ENCODE data around the gene WDR31. TPM values are rescaled to one million over a fixed set of nuclear protein-coding genes. Genes with fewer than 3 reads are reported as not detected.
"Not testable (repeated sequence)": the region's sequence is repeated elsewhere in the genome, so short reads cannot be mapped to it uniquely, and the experiment has no call there.

Gene WDR31
- total and polyA plus RNA-seq, 9 donors, result 1.2 to 3.3 (median 2.4) TPM

GRCh38 chr9:113379094-113379828, 39.2 kb upstream of the WDR31 start:
- not testable (repeated sequence) for DNase-seq; H3K9me3 ChIP-seq (replicated peaks; ENCODE audit: control insufficient read depth, low read depth, low read length); H3K36me3 ChIP-seq (ENCODE audit: control insufficient read depth, insufficient read depth, low read length); H3K27ac ChIP-seq (ENCODE audit: low read length); H3K27me3 ChIP-seq (ENCODE audit: control insufficient read depth, insufficient read depth, low read length); H3K4me3 ChIP-seq (ENCODE audit: low read length); H3K4me1 ChIP-seq (ENCODE audit: control insufficient read depth, insufficient read depth, low read length)
- 45% methylated on average over 12 of the region's 24 CpGs for WGBS (ENCODE audit: insufficient coverage)

GRCh38 chr9:113376634-113377567, 36.8 kb upstream of the WDR31 start, which contains the start of gene HDHD3:
TSS of gene HDHD3 (minus strand) at chr9:113376986. CDS start at chr9:113374354, 2,632 bp downstream.
- DNase-seq, result peak; percentile 84
- WGBS (ENCODE audit: insufficient coverage), result under 1% methylated on average over 56 of the region's 74 CpGs
- H3K27me3 ChIP-seq (ENCODE audit: control insufficient read depth, insufficient read depth, low read length), result no peaks in the 10 kb centered on the region
- H3K36me3 ChIP-seq (ENCODE audit: control insufficient read depth, insufficient read depth, low read length), result peaks cover 16% of the 10 kb centered on the region
- H3K4me3 ChIP-seq (ENCODE audit: low read length), result peak within 1 kb of the TSS; percentile 88
- H3K27ac ChIP-seq (ENCODE audit: low read length), result no peak within 1 kb of the TSS
- no peaks in the 10 kb centered on the region for H3K9me3 ChIP-seq (replicated peaks; ENCODE audit: control insufficient read depth, low read depth, low read length)
- H3K4me1 ChIP-seq (ENCODE audit: control insufficient read depth, insufficient read depth, low read length), result peaks cover 6% of the 10 kb centered on the region

- H3K27ac ChIP-seq (ENCODE audit: low read length), result no peak overlapping the region
- H3K36me3 ChIP-seq (ENCODE audit: control insufficient read depth, insufficient read depth, low read length), result peaks cover 16% of the 10 kb centered on the region
- H3K4me3 ChIP-seq (ENCODE audit: low read length), result peak overlapping the region; percentile 15
- WGBS (ENCODE audit: insufficient coverage), result 90% methylated on average over 2 of the region's 6 CpGs
- H3K4me1 ChIP-seq (ENCODE audit: control insufficient read depth, insufficient read depth, low read length), result peaks cover 6% of the 10 kb centered on the region
- no peaks in the 10 kb centered on the region for H3K27me3 ChIP-seq (ENCODE audit: control insufficient read depth, insufficient read depth, low read length)
- DNase-seq, result no peak
- no peaks in the 10 kb centered on the region for H3K9me3 ChIP-seq (replicated peaks; ENCODE audit: control insufficient read depth, low read depth, low read length)
These were observed 35.3 kb upstream of the WDR31 start for GRCh38 chr9:113375057-113376023.

GRCh38 chr9:113373676-113374392, 33.8 kb upstream of the WDR31 start:
- no peaks in the 10 kb centered on the region for H3K9me3 ChIP-seq (replicated peaks; ENCODE audit: control insufficient read depth, low read depth, low read length)
- no peak overlapping the region for H3K4me3 ChIP-seq (ENCODE audit: low read length)
- no peak overlapping the region for H3K27ac ChIP-seq (ENCODE audit: low read length)
- no peak for DNase-seq
- peaks cover 14% of the 10 kb centered on the region for H3K4me1 ChIP-seq (ENCODE audit: control insufficient read depth, insufficient read depth, low read length)
- peaks cover 16% of the 10 kb centered on the region for H3K36me3 ChIP-seq (ENCODE audit: control insufficient read depth, insufficient read depth, low read length)
- 80% methylated on average over 18 of the region's 24 CpGs for WGBS (ENCODE audit: insufficient coverage)
- no peaks in the 10 kb centered on the region for H3K27me3 ChIP-seq (ENCODE audit: control insufficient read depth, insufficient read depth, low read length)

- H3K27me3 ChIP-seq (ENCODE audit: control insufficient read depth, insufficient read depth, low read length), result no peaks in the 10 kb centered on the region
- no peak overlapping the region for H3K4me3 ChIP-seq (ENCODE audit: low read length)
- H3K36me3 ChIP-seq (ENCODE audit: control insufficient read depth, insufficient read depth, low read length), result peaks cover 16% of the 10 kb centered on the region
- DNase-seq, result no peak
- no peak overlapping the region for H3K27ac ChIP-seq (ENCODE audit: low read length)
- no peaks in the 10 kb centered on the region for H3K9me3 ChIP-seq (replicated peaks; ENCODE audit: control insufficient read depth, low read depth, low read length)
- peaks cover 14% of the 10 kb centered on the region for H3K4me1 ChIP-seq (ENCODE audit: control insufficient read depth, insufficient read depth, low read length)
- 14% methylated on average over 1 of the region's 3 CpGs for WGBS (ENCODE audit: insufficient coverage)
These were observed 33.2 kb upstream of the WDR31 start for GRCh38 chr9:113373256-113373655.

GRCh38 chr9:113372059-113372458, 32.0 kb upstream of the WDR31 start:
- no peaks in the 10 kb centered on the region for H3K9me3 ChIP-seq (replicated peaks; ENCODE audit: control insufficient read depth, low read depth, low read length)
- H3K27ac ChIP-seq (ENCODE audit: low read length), result no peak overlapping the region
- H3K36me3 ChIP-seq (ENCODE audit: control insufficient read depth, insufficient read depth, low read length), result peaks cover 16% of the 10 kb centered on the region
- H3K4me1 ChIP-seq (ENCODE audit: control insufficient read depth, insufficient read depth, low read length), result peaks cover 12% of the 10 kb centered on the region
- 70% methylated on average over 1 of the region's 5 CpGs for WGBS (ENCODE audit: insufficient coverage)
- DNase-seq, result no peak
- no peaks in the 10 kb centered on the region for H3K27me3 ChIP-seq (ENCODE audit: control insufficient read depth, insufficient read depth, low read length)
- H3K4me3 ChIP-seq (ENCODE audit: low read length), result no peak overlapping the region

- WGBS (ENCODE audit: insufficient coverage), result 84% methylated on average over 7 of the region's 8 CpGs
- Histone ChIP-seq H3K9me3 (replicated peaks; ENCODE audit: control insufficient read depth, low read depth, low read length) (no peaks in the 10 kb centered on the region), H3K4me1 (ENCODE audit: control insufficient read depth, insufficient read depth, low read length) (peaks cover 11% of the 10 kb centered on the region), H3K36me3 (ENCODE audit: control insufficient read depth, insufficient read depth, low read length) (peaks cover 16% of the 10 kb centered on the region), H3K4me3 (ENCODE audit: low read length) (no peak overlapping the region), H3K27me3 (ENCODE audit: control insufficient read depth, insufficient read depth, low read length) (no peaks in the 10 kb centered on the region), H3K27ac (ENCODE audit: low read length) (no peak overlapping the region)
- no peak for DNase-seq
These were observed 30.8 kb upstream of the WDR31 start for GRCh38 chr9:113370806-113371325.

GRCh38 chr9:113369855-113370140, 29.7 kb upstream of the WDR31 start:
- Histone ChIP-seq H3K27ac (ENCODE audit: low read length) (no peak overlapping the region), H3K9me3 (replicated peaks; ENCODE audit: control insufficient read depth, low read depth, low read length) (no peaks in the 10 kb centered on the region), H3K4me1 (ENCODE audit: control insufficient read depth, insufficient read depth, low read length) (peaks cover 8% of the 10 kb centered on the region), H3K4me3 (ENCODE audit: low read length) (no peak overlapping the region), H3K36me3 (ENCODE audit: control insufficient read depth, insufficient read depth, low read length) (peaks cover 14% of the 10 kb centered on the region), H3K27me3 (ENCODE audit: control insufficient read depth, insufficient read depth, low read length) (no peaks in the 10 kb centered on the region)
- DNase-seq, result no peak
- 75% methylated on average over 8 of the region's 11 CpGs for WGBS (ENCODE audit: insufficient coverage)
